Aorta (tissue), 5 donors: ENCODE data around the gene DOK6. TPM values are rescaled to one million over a fixed set of nuclear protein-coding genes. Genes with fewer than 3 reads are reported as not detected.

Source experiments
- ATAC-seq: fragments of 200-7000 bp; cut with Tn5 transposase; one replicate; pipeline ENCODE4 v1.9.1; 2022; ENCODE audit warnings: moderate library complexity; ENCODE audit not compliant: low FRiP score
- DNase-seq, 2 donors: peaks; one replicate each; pipeline ENCODE4 v3.0.0-alpha.2; 2020
- H3K27ac ChIP-seq, 2 donors: one replicate each; pipeline ENCODE4 v1.5.1; 2013; ENCODE audit warnings: low read length in 2 of 2, mild to moderate bottlenecking in 2 of 2, moderate library complexity in 2 of 2, control low read depth in 1 of 2, inconsistent platforms in 1 of 2, low read depth in 1 of 2
- H3K27me3 ChIP-seq, 2 donors: one replicate each; pipeline ENCODE4 v1.6.1; 2013; ENCODE audit warnings: control low read depth in 1 of 2, low read length in 1 of 2, mild to moderate bottlenecking in 1 of 2, moderate library complexity in 1 of 2; ENCODE audit not compliant: insufficient read depth in 2 of 2, control insufficient read depth in 1 of 2
- H3K36me3 ChIP-seq, 2 donors: one replicate each; pipeline ENCODE4 v1.6.1; 2013; ENCODE audit warnings: control low read depth in 1 of 2, low read length in 1 of 2, mild to moderate bottlenecking in 1 of 2; ENCODE audit not compliant: insufficient read depth in 2 of 2, control insufficient read depth in 1 of 2
- H3K4me1 ChIP-seq, 2 donors: one replicate each; pipeline ENCODE4 v1.6.1; 2013; ENCODE audit warnings: low read length in 2 of 2, control low read depth in 1 of 2, mild to moderate bottlenecking in 1 of 2, moderate library complexity in 1 of 2; ENCODE audit not compliant: insufficient read depth in 2 of 2, control insufficient read depth in 1 of 2
- H3K4me3 ChIP-seq, 2 donors: one replicate each; pipeline ENCODE4 v1.5.1; 2013; ENCODE audit warnings: low read length in 2 of 2, control low read depth in 1 of 2, mild to moderate bottlenecking in 1 of 2
- H3K9me3 ChIP-seq: one replicate; pipeline ENCODE4 v1.6.1; 2013; ENCODE audit warnings: mild to moderate bottlenecking, low read length; ENCODE audit not compliant: control insufficient read depth
- WGBS, 2 donors: extraction: QIAGEN DNeasy Blood & Tissue Kit; methylation state at CpG; one replicate each; pipeline ENCODE4 v1.1.7; 2013; 5-methylcytosine and 5-hydroxymethylcytosine counted together
- intact Hi-C, 2 donors: fragments of 100-400 bp; cut with DNase I; formaldehyde crosslinking; loops; one replicate each; pipeline versions ENCODE4 v1.14.2 to v1.15.0; 2022
- polyA plus RNA-seq, 2 donors: library from polyadenylated mRNA; stranded (reverse); fragments of 200-250 nt; gene quantifications; one replicate each; pipeline ENCODE4 v1.2.3, GENCODE V29; 2013
- total RNA-seq, 2 donors: library from RNA; stranded (reverse); fragmentation: NEBNext Ultra II Directional; extraction: Animal tissue kit (Norgen Biotek cat#: 25700); gene quantifications; one replicate each; pipeline ENCODE4 v1.2.1, GENCODE V29; 2021
- donor health status: healthy with polysubstance abuse.
- donor health status: Bipolar disorder and iron deficiency.
- donor health status: DM: no; HTN: no; CAD: no.
- donor health status: DM: no; HTN: no; CAD: no.
- donor health status: DM: yes; HTN: yes; CAD: no.

The DOK6 gene
- total and polyA plus RNA-seq, 4 donors, result 1.2 to 6.3 (median 3.9) TPM

DNA sequence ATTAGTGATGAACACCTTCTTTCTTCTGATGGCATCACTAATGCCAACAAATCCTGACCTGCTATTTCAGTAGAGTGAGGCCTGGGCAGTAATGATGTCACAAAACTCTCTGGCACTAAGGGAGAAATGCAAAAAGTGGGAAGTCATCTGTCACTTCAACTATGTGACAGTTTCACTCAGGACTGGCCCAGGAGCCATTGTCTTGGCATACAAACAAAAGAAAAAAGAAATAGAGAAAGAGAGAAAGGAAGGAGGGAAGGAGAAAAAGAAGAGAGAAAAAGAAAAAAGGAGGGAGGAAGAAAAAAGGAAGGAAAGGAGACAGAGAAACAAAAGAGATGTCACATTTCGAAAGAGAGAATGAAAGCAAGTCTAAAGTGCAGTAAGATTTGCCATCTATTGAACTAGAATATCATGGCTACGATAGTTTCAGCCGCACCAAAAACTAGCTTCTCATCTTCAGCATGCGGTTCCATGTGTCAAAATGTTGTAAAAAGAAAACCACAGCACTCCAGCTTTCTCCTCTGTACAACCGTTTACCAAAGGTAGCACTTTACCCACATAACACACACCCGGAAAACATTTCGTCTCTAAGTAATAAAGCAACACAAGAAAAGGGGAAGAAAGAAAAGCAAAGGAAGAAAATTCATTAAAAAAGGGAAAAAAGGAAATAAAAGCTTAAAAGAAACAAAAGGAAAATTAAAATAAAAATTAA lies 496.9 kb downstream of the DOK6 start:
- H3K36me3 ChIP-seq, result no peaks in the 10 kb centered on the region
- H3K4me1 ChIP-seq, result no peaks in the 10 kb centered on the region
- intact Hi-C loops, result no loop called here
- H3K27me3 ChIP-seq, result no peaks in the 10 kb centered on the region
- no peak overlapping the region for H3K4me3 ChIP-seq
- ATAC-seq (no peak), DNase-seq (no peak)
- no peak overlapping the region for H3K27ac ChIP-seq
- 89 to 91% methylated on average over 7 of the region's 7 CpGs for WGBS, 2 donors
- no peaks in the 10 kb centered on the region for H3K9me3 ChIP-seq

GRCh38 chr18:69898241-69898861 lies 497.7 kb downstream of the DOK6 start:
- no peaks in the 10 kb centered on the region for H3K4me1 ChIP-seq
- WGBS, 2 donors, result 71 to 74% methylated on average over 11 of the region's 11 CpGs
- no peak overlapping the region for H3K4me3 ChIP-seq
- intact Hi-C loops, result no loop called here
- DNase-seq (no peak), ATAC-seq (no peak)
- H3K36me3 ChIP-seq, result no peaks in the 10 kb centered on the region
- H3K9me3 ChIP-seq, result no peaks in the 10 kb centered on the region
- H3K27ac ChIP-seq, result no peak overlapping the region
- H3K27me3 ChIP-seq, result no peaks in the 10 kb centered on the region
